Thyroid gland (tissue), 4 donors: Measurements from ENCODE around the gene MINDY4B. TPM values are rescaled to one million over a fixed set of nuclear protein-coding genes. Genes with fewer than 3 reads are reported as not detected.
A peak's percentile ranks its signal among the peaks of the same experiment; 100 is the strongest.
"Not testable (repeated sequence)": the region's sequence is repeated elsewhere in the genome, so short reads cannot be mapped to it uniquely, and the experiment has no call there.

Experiments
- DNase-seq, 2 donors: peaks; one replicate each; pipeline ENCODE4 v3.0.0-alpha.2; 2019
- H3K27ac ChIP-seq, 3 donors: fragments of 200-600 bp; sonication (generic); 1 replicate in 2 of 3; 2 replicates in 1 of 3; pipeline ENCODE4 v1.5.1; 2016 to 2019; ENCODE audit warnings: mild to moderate bottlenecking in 1 of 3, moderate library complexity in 1 of 3
- H3K27me3 ChIP-seq: fragments of 200-600 bp; sonication (generic); one replicate; pipeline ENCODE4 v1.5.1; 2019
- H3K36me3 ChIP-seq, 2 donors: fragments of 200-600 bp; sonication (generic); one replicate each; pipeline ENCODE4 v1.5.1; 2016 to 2019
- H3K4me1 ChIP-seq, 2 donors: fragments of 200-600 bp; sonication (generic); one replicate each; pipeline ENCODE4 v1.5.1; 2017 to 2019
- H3K4me3 ChIP-seq, 3 donors: fragments of 200-600 bp; sonication (generic); replicated peaks in 1 of 3; 1 replicate in 2 of 3; 2 replicates in 1 of 3; pipeline ENCODE4 v1.5.1; 2016; ENCODE audit warnings: mild to moderate bottlenecking in 1 of 3
- H3K9me3 ChIP-seq: fragments of 200-600 bp; sonication (generic); one replicate; pipeline ENCODE4 v1.5.1; 2017
- CTCF ChIP-seq, 6 experiments: fragments of 200-600 bp in 3 of 6; fragments of 450-650 bp in 3 of 6; sonication (generic) in 3 of 6; IDR thresholded peaks; one replicate each; pipeline ENCODE4 v1.5.1; 2016 to 2019; ENCODE audit warnings: antibody characterized with exemption in 6 of 6, mild to moderate bottlenecking in 2 of 6, inconsistent platforms in 1 of 6, moderate library complexity in 1 of 6
- POLR2A ChIP-seq, 2 donors: fragments of 450-650 bp; IDR thresholded peaks; one replicate each; pipeline ENCODE4 v1.6.1; 2017; ENCODE audit warnings: antibody characterized with exemption in 2 of 2, mild to moderate bottlenecking in 2 of 2, moderate library complexity in 1 of 2
- WGBS, 2 donors: methylation state at CpG; one replicate each; pipeline ENCODE4 v1.1.5; 2017; 5-methylcytosine and 5-hydroxymethylcytosine counted together
- intact Hi-C: fragments of 100-400 bp; cut with DNase I; formaldehyde crosslinking; loops from one replicate; pipeline ENCODE4 v1.15.1; 2023
- total RNA-seq, 4 donors: library from RNA; depleted of rRNA; stranded (reverse); fragments of >200 nt; gene quantifications; one replicate each; pipeline ENCODE4 v1.2.3, GENCODE V29; 2016

Gene MINDY4B
- total RNA-seq, 4 donors from 2014 or later = not detected

- intact Hi-C loops = loop anchor here (5.0 kb wide), 1 partner anchor 75 kb away; no protein-coding TSS in a partner anchor
- no peak overlapping the region for H3K4me3 ChIP-seq
- DNase-seq = no peak
- H3K27me3 ChIP-seq = no peaks in the 10 kb centered on the region
- no peak for TF ChIP-seq CTCF (IDR thresholded peaks at IDR 0.05)
- TF ChIP-seq POLR2A (IDR thresholded peaks at IDR 0.05) = no peak
- WGBS, 2 donors = 85 to 86% methylated on average over 2 of the region's 2 CpGs
- no peaks in the 10 kb centered on the region for H3K9me3 ChIP-seq
- no peaks in the 10 kb centered on the region for H3K4me1 ChIP-seq
- no peak overlapping the region for H3K27ac ChIP-seq
- H3K36me3 ChIP-seq = no peaks in the 10 kb centered on the region
Observed at GRCh38 chr3:150861851-150862250, 43.4 kb downstream of the MINDY4B start.

GRCh38 chr3:150857936-150858335 lies 47.3 kb downstream of the MINDY4B start:
- intact Hi-C loops, DNase-seq, H3K4me1 ChIP-seq, H3K9me3 ChIP-seq, H3K27me3 ChIP-seq, H3K36me3 ChIP-seq, H3K27ac ChIP-seq, H3K4me3 ChIP-seq: not testable (repeated sequence)
- 94 to 98% methylated on average over 8 of the region's 8 CpGs for WGBS, 2 donors

- DNase-seq = no peak
- intact Hi-C loops = no loop called here
- Histone ChIP-seq H3K9me3 (no peaks in the 10 kb centered on the region), H3K27ac (no peak overlapping the region), H3K4me1 (no peaks in the 10 kb centered on the region), H3K27me3 (no peaks in the 10 kb centered on the region), H3K4me3 (no peak overlapping the region), H3K36me3 (no peaks in the 10 kb centered on the region)
- TF ChIP-seq POLR2A (IDR thresholded peaks at IDR 0.05) = no peak
- TF ChIP-seq CTCF (IDR thresholded peaks at IDR 0.05) = no peak
- 77 to 96% methylated on average over 3 of the region's 3 CpGs for WGBS, 2 donors
Observed at GRCh38 chr3:150850191-150850590, 55.0 kb downstream of the MINDY4B start.

- 71 to 72% methylated on average over 1 of the region's 1 CpG for WGBS, 2 donors
- peaks cover 0 to 11% of the 10 kb centered on the region in 2 donors for H3K4me1 ChIP-seq
- intact Hi-C loops = no loop called here
- no peaks in the 10 kb centered on the region for H3K36me3 ChIP-seq
- H3K27ac ChIP-seq = no peak overlapping the region
- DNase-seq = no peak
- H3K9me3 ChIP-seq = no peaks in the 10 kb centered on the region
- TF ChIP-seq POLR2A (IDR thresholded peaks at IDR 0.05) (no peak), CTCF (IDR thresholded peaks at IDR 0.05) (no peak)
- no peak overlapping the region for H3K4me3 ChIP-seq
- no peaks in the 10 kb centered on the region for H3K27me3 ChIP-seq
Observed at GRCh38 chr3:150848864-150849263, 56.4 kb downstream of the MINDY4B start.

GRCh38 chr3:150847433-150847832 lies 57.8 kb downstream of the MINDY4B start:
- intact Hi-C loops = no loop called here
- Histone ChIP-seq H3K36me3 (no peaks in the 10 kb centered on the region), H3K4me1 (peaks cover 0 to 16% of the 10 kb centered on the region in 2 donors), H3K27me3 (no peaks in the 10 kb centered on the region), H3K9me3 (no peaks in the 10 kb centered on the region), H3K27ac (no peak overlapping the region), H3K4me3 (no peak overlapping the region)
- WGBS, 2 donors = 92 to 98% methylated on average over 1 of the region's 1 CpG
- no peak for DNase-seq
- TF ChIP-seq CTCF (IDR thresholded peaks at IDR 0.05) (no peak), POLR2A (IDR thresholded peaks at IDR 0.05) (no peak)

- WGBS, 2 donors = 56 to 70% methylated on average over 3 of the region's 3 CpGs
- Histone ChIP-seq H3K27me3 (no peaks in the 10 kb centered on the region), H3K9me3 (no peaks in the 10 kb centered on the region), H3K36me3 (no peaks in the 10 kb centered on the region), H3K4me3 (no peak overlapping the region), H3K27ac (no peak overlapping the region), H3K4me1 (peaks cover 0 to 16% of the 10 kb centered on the region in 2 donors)
- peak; percentile 17 to 26 for DNase-seq
- TF ChIP-seq CTCF (IDR thresholded peaks at IDR 0.05) (no peak), POLR2A (IDR thresholded peaks at IDR 0.05) (no peak)
- intact Hi-C loops = no loop called here
Observed at GRCh38 chr3:150844484-150844883, 60.8 kb downstream of the MINDY4B start.
